ENCODE measurements around the gene ARHGAP27. TPM values are rescaled to one million over a fixed set of nuclear protein-coding genes. Genes with fewer than 3 reads are reported as not detected.

The ARHGAP27 gene
- total RNA-seq, 1 experiment from 2014 or later, result 39.2 TPM

GRCh38 chr17:45376171-45377005 is 56.3 kb downstream of the ARHGAP27 start:
- Histone ChIP-seq H3K27me3 (ENCODE audit: control insufficient read depth, insufficient read depth, low read length) (no peaks in the 10 kb centered on the region), H3K4me3 (ENCODE audit: low read depth in 2 of 2, low read length in 2 of 2) (no peak overlapping the region), H3K9me3 (ENCODE audit: control insufficient read depth, insufficient read depth, low read depth, low read length) (no peaks in the 10 kb centered on the region), H3K36me3 (ENCODE audit: control insufficient read depth, insufficient read depth, low read length) (no peaks in the 10 kb centered on the region), H3K27ac (ENCODE audit: low read length) (peak overlapping the region; percentile 90), H3K4me1 (ENCODE audit: control insufficient read depth, insufficient read depth, low read length) (peaks cover 51% of the 10 kb centered on the region)
- in situ Hi-C loops (cut with HindIII; ENCODE audit: low pct_unique_long_range_greater_than_20kb, low sequenced_read_pairs), result no loop called here
- ChIA-PET POLR2A (interaction anchor here (0.6 to 0.8 kb wide), 2 partner anchors 59 to 60 kb away, joined by 3 to 4 read pairs; partner anchors contain the start of gene MAP3K14), CTCF (interaction anchor here (0.6 to 0.7 kb wide), 2 partner anchors 38 to 67 kb away, joined by 3 to 11 read pairs; no protein-coding TSS in a partner anchor)
- DNase-seq (ENCODE audit: low read depth, low spot score) (no peak), ATAC-seq (no peak)
- TF ChIP-seq POLR2AphosphoS5 (IDR thresholded peaks at IDR 0.05; ENCODE audit: low read depth, low read length), result no peak
- TF ChIP-seq REST (IDR thresholded peaks at IDR 0.05; ENCODE audit: insufficient read depth in 1 of 2, low read depth in 2 of 2, low read length in 1 of 2), result no peak
- no peak for TF ChIP-seq SIN3A (IDR thresholded peaks at IDR 0.05; ENCODE audit: borderline replicate concordance, insufficient read depth, low read depth, low read length)
- TF ChIP-seq TCF7L2 (IDR thresholded peaks at IDR 0.05; ENCODE audit: low read depth, low read length), result no peak
- no peak for TF ChIP-seq CTCF (IDR thresholded peaks at IDR 0.05)
- intact Hi-C loops (cut with micrococcal nuclease; ENCODE audit: unreplicated experiment), result no loop called here
- no TSS peak for BruUV-seq (replicated peaks)

GRCh38 chr17:45374501-45374900 is 58.2 kb downstream of the ARHGAP27 start:
- no peak for DNase-seq (ENCODE audit: low read depth, low spot score)
- in situ Hi-C loops (cut with HindIII; ENCODE audit: low pct_unique_long_range_greater_than_20kb, low sequenced_read_pairs), result no loop called here
- intact Hi-C loops (cut with micrococcal nuclease; ENCODE audit: unreplicated experiment), result no loop called here
- Histone ChIP-seq H3K27me3 (ENCODE audit: control insufficient read depth, insufficient read depth, low read length) (no peaks in the 10 kb centered on the region), H3K27ac (ENCODE audit: low read length) (peak overlapping the region; percentile 100), H3K9me3 (ENCODE audit: control insufficient read depth, insufficient read depth, low read depth, low read length) (no peaks in the 10 kb centered on the region), H3K4me1 (ENCODE audit: control insufficient read depth, insufficient read depth, low read length) (peaks cover 51% of the 10 kb centered on the region), H3K4me3 (ENCODE audit: low read depth in 2 of 2, low read length in 2 of 2) (no peak overlapping the region), H3K36me3 (ENCODE audit: control insufficient read depth, insufficient read depth, low read length) (no peaks in the 10 kb centered on the region)
- no TSS peak for BruUV-seq (replicated peaks)
- ATAC-seq, result no peak
- TF ChIP-seq TCF7L2 (IDR thresholded peaks at IDR 0.05; ENCODE audit: low read depth, low read length) (no peak), CTCF (IDR thresholded peaks at IDR 0.05) (no peak), SIN3A (IDR thresholded peaks at IDR 0.05; ENCODE audit: borderline replicate concordance, insufficient read depth, low read depth, low read length) (no peak), POLR2AphosphoS5 (IDR thresholded peaks at IDR 0.05; ENCODE audit: low read depth, low read length) (no peak), REST (IDR thresholded peaks at IDR 0.05; ENCODE audit: insufficient read depth in 1 of 2, low read depth in 2 of 2, low read length in 1 of 2) (no peak)
- ChIA-PET POLR2A (no interaction called here), CTCF (no interaction called here)
